Measurements from ENCODE around the gene CCT8L2. TPM values are rescaled to one million over a fixed set of nuclear protein-coding genes. Genes with fewer than 3 reads are reported as not detected.
"Not testable (repeated sequence)": the region's sequence is repeated elsewhere in the genome, so short reads cannot be mapped to it uniquely, and the experiment has no call there.

Gene CCT8L2
- total RNA-seq, 1 experiment from 2014 or later = not detected

- no peak for DNase-seq (ENCODE audit: low read depth)
These were observed 33.3 kb downstream of the CCT8L2 start for GRCh38 chr22:16559056-16559955.

- DNase-seq (ENCODE audit: low read depth) = not testable (repeated sequence)
These were observed 34.1 kb downstream of the CCT8L2 start for GRCh38 chr22:16558376-16558945.

DNA sequence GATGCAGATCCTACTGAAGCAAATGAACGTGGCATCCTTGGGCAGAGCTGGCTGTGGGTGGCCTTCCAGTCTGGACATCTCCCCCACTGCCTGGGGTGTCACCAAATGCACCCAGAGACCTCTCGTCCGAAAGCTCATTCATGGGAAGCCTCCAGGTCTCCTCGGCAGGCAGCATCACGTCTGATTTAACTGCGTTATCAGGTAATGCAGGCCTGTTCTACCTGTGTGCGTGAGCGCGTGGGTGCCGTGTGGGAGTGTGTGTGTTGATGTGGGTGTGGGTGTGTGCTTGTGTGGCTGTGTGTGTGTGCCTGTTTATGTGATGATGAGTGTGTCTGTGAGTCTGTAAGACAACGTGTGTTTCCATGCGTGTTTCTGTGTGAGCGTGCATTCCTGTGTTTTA, 35.1 kb downstream of the CCT8L2 start:
- DNase-seq (ENCODE audit: low read depth) = not testable (repeated sequence)

- not testable (repeated sequence) for DNase-seq (ENCODE audit: low read depth)
These were observed 37.3 kb downstream of the CCT8L2 start for GRCh38 chr22:16555077-16555994.

DNA sequence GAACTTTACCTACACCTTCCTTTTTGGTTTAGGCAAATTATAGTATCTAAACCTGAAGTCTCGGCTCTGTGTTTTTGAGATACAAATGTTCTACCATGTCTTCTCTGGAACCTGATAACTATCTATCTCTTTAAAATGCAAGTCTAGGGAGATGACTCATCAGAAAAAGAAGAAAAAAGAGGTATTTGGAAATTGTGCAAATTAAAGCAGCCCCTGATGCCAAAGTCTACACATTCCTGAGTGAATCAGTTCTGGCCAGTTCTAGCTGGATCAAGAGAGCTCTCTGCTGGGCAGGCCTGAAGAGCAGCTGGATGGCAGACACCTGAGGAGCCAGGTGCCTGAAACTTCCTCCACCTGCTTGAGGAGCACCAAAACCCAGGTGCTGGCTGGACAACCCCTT, 49.3 kb downstream of the CCT8L2 start:
- not testable (repeated sequence) for DNase-seq (ENCODE audit: low read depth)

Other genes starting within 250 kb of the CCT8L2 start
- gene XKR3, start 232.6 kb upstream of the CCT8L2 start, total RNA-seq (2014; rRNA removed; shearing (Covaris generic)) = 0.37 and 0.44 TPM in 2 replicates

Data from M059J (cell line).